ENCODE measurements around the gene ZG16B.
A peak's percentile ranks its signal among the peaks of the same experiment; 100 is the strongest.

The ZG16B gene

GRCh38 chr16:2874032-2874911, 44.2 kb downstream of the ZG16B start:
- DNase-seq, result no peak

- peak; percentile 91 for DNase-seq
Observed at GRCh38 chr16:2874912-2875362, 44.8 kb downstream of the ZG16B start.

GRCh38 chr16:2879854-2880508, 49.9 kb downstream of the ZG16B start:
- DNase-seq, result no peak
